GM19324 (cell line): ENCODE results near the gene SYNJ2.
A peak's percentile ranks its signal among the peaks of the same experiment; 100 is the strongest.

Experiments used
- ATAC-seq: cut with Tn5 transposase; IDR thresholded peaks from one replicate; pipeline ENCODE4 v1.9.1; 2021; ENCODE audit warnings: mild to moderate bottlenecking, moderate library complexity; ENCODE audit not compliant: unreplicated experiment, low FRiP score

Gene SYNJ2

DNA sequence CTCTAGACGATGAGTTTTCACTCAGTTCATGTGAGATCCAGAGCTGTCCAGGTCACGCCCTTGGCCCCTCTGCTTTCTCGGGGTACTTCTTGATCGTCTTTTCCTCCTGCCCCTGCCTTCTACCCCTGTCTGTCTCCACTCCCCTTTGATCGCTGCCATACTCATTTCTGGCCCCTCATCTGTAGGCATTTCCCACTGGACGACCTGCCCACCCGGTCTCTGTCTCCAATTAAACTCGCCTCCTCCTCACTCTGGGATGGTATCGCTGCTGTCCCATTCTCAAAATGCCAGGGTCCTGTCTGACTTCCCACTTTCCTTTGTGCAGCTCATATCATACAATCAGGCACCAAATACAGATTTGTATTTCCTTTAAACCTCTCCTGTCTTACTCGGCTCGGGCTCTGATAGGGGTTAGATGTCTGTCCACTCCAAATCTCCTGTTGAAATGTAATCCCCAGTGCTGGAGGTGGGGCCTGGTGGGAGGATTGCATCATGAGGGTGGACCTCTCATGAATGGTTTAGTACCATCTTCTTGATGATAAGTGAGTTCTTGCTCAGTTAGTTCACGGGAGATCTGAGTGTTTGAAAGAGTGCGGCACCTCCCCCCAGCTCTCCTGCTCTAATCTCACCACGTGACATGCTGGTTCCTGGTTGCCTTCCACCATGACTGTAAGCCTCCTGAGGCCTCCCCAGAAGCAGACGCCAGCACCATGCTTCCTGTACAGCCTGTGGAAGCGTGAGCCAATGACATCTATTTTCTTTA is 3.5 kb upstream of the SYNJ2 start:
- ATAC-seq = no peak

DNA sequence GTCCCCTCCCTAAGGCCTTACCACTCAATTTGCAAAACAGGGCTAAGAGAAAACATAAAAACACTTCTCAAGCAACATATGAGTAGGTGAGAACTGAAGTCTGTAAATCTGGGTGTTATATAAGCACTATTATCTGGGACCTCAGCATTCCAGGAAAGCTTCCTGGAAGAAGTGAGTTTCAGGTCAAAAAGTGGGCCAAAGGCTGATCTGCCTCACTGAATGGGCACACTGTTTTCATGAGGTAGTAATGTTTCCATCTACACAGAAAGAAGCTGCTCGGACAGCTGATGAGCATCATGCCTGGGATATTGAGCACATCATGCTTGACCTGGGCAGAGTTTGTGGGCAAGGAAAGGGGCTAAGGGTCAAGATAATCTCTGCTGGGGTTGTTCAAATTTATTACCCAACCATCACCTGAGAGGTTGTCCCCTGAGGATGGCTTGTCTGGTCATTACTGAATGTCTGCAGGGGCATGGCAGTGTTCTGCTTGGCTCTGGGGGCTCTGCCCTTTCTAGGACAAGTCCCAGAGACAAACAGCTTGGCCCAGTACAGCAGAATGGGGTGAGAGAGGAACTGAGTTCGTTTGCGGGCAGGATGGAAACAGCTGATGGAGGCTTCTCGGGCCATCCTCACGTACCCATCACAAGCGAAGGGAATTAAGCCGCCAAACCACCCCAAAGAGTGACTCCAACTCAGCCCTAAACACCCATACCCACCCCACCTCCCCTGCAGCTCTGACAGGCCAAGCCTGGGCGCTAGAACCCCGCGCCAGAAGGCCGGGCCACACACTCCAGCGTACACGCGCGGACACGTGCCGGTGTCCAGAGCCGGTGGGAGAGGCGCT is 1.2 kb upstream of the SYNJ2 start:
- ATAC-seq = no peak

DNA sequence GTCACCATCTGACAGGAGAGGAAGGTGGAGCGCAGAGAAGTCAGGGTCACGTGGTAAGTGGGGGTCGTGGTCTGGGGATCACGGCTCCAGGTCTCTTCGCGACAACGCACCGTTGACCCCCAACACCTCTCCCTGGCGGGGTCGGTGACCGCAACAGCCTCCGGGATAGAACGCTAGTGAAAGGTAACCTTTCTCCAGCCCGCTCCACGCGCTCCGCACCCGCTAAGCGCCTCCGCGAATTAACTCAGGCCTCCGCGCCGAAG is 600 bp upstream of the SYNJ2 start:
- peak; percentile 15 for ATAC-seq

DNA sequence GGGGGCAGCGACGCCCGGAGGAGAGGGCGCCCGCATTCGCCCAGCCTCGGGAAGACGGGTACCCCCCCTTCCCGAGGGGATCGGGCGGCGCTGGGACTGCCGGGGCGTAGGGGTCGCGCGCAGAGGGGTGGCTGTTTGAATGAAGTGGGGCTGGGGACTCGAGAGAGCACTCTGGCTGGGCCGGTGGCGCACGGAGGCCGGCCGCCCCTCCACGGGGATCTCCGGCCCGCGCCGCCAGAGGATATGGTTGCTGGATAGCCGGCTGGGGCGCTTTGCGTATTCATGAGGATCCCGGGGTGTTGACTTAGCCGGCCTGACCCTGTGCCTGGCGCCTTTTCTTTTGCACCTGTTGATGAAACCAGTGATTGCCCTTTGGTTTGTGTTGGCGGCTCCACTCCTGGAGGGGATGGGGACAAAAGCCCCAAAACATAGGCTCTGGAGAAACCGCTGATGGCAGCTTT is 469 bp downstream of the SYNJ2 start:
- peak; percentile 40 for ATAC-seq

DNA sequence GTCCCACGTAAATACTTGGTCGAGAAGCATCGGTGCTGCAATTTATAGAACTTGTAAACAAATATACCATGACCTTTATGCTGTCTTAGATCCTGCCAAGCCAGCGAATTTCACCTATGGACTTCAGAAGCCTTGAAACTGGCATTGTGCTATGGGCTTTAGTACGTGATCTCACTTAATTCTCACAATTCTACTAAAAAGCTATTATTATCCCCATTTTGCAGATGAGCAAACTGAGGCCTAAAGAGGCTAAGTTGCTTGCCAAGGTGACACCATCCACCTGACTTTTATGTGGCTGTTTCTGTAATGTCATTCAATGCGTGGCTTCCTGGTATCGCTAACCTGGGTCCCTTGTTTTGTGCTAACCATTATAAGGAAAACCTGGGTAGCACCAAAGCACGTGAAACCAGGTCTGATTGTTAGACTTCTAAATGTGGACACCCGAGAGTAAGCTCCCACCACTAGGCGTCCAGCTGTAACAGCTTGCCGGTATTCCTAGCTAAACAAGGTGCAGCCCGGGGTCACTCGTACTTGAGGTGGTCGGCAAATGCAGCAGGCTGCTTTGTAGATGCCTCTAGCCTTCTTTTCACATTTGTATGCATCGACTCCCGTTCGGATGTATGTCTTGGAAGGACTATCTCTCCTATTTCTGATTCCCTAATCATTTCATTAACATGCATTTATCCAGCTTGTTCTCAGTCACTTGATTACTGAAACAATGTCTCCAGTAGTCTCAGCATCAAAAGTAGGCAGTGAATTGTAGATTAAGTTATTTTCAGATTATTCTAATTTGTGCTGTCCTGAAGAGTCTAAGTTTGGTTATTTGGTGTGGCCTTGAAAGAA is 1.1 kb downstream of the SYNJ2 start:
- ATAC-seq = no peak

DNA sequence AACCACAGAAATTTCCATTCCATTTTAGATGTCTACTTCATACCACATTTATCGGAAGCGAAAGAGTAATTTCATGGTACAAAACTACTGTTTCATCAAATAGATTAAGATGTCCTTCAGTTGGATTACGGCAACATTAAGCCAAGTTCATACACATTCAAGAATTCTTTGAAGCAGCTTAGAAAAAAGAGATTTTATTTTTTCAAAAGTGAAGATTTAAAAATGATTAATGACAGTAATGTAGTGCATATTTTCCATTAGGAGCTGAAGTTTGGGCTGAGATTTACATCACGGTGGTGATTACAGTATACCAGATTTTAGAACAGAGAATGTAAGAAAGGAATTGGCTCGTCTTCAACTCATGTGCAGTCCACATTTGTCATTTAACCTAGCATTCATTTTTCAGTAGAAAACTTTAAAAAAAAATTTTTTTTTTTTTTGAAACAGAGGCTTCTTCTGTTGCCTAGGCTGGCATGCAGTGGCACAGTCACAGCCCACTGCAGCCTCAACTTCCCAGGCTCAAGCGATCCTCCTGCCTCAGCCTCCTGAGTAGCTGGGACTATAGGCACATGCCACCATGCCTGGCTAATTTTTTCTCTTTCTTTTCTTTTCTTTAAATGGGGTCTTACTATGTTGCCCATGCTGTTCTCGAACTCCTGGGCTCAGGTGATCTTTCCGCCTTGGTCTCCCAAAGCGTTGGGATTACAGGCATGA is 1.9 kb downstream of the SYNJ2 start:
- ATAC-seq = no peak

DNA sequence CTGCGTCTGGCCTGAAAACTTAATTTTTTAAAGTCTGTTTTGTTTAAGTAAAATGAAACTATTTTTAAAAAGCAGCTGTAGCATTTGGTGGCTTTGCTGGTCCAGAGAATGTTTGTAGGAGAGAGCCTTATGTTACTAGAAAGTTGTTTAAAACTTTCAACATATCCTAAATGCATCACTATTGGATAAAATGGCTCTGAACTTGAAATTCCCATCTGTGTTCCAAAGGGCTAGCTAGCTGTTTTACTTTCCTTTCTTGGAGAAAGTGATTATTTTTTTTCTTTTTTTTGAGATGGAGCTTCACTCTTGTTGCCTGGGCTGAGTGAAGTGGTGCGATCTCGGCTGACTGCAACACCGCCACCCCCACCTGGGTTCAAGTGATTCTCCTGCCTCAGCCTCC is 2.5 kb downstream of the SYNJ2 start:
- ATAC-seq = no peak

DNA sequence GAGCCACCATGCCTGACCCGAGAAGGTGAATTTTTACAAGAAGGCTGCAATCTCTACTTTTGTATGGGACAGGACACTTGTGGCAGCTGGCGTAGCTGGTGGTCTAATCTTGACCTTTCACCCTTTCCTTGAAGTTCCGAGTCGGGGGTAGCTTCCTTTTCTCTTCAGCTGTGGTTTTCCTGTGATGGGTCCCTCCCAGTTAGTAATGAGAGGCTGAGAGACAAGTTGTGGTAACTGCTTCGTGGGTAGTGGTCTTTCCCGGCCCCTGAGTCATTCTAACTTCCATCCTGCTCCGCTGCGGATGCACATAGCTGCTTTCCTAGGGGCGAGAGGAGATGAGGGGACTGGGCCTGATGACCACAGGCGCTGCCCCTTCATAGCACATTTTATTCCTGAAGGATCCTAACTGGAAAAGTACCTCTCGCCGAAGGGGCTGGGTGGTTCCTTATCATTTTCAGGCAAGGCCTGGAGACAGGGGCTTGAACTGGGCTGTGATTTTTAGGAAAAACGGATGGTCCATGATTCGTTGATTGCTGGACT is 3.1 kb downstream of the SYNJ2 start:
- no peak for ATAC-seq

DNA sequence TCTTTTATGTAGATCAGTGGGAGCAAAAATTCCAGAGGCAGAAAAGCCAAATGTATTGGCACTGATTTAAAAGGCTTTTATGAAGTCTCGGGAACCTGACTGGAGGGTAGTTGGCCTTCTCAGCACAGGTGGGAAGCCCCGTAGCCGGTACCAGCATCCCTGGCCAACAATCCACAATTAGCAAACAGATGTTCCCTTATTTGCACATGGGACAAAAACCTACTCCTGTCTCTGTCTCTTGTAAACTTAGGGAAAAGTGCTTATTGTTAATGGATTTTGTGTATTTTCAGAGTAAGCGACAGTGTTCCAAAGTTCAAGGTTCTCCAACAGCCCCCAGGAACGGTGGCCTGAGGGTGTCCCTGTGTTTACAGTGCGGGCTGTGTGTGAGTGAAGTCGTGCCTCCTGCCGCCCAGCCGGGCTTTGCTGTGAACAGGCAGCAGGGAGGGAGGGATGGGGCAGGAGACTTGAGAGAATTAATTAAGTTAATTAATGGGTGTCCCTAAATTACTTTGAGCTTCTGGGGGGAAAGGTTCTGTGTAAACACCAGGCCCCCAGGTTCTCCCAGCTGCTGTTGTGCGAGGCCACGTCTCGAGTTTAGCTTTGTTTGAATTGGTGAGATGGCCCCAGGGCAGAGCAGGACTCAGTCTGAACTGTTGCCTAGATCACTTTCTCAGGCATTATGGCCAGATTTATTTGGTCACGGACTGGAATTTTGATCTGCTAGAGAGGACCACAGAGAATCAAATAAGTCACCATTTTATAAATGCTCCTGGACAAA is 3.9 kb downstream of the SYNJ2 start:
- ATAC-seq = no peak

DNA sequence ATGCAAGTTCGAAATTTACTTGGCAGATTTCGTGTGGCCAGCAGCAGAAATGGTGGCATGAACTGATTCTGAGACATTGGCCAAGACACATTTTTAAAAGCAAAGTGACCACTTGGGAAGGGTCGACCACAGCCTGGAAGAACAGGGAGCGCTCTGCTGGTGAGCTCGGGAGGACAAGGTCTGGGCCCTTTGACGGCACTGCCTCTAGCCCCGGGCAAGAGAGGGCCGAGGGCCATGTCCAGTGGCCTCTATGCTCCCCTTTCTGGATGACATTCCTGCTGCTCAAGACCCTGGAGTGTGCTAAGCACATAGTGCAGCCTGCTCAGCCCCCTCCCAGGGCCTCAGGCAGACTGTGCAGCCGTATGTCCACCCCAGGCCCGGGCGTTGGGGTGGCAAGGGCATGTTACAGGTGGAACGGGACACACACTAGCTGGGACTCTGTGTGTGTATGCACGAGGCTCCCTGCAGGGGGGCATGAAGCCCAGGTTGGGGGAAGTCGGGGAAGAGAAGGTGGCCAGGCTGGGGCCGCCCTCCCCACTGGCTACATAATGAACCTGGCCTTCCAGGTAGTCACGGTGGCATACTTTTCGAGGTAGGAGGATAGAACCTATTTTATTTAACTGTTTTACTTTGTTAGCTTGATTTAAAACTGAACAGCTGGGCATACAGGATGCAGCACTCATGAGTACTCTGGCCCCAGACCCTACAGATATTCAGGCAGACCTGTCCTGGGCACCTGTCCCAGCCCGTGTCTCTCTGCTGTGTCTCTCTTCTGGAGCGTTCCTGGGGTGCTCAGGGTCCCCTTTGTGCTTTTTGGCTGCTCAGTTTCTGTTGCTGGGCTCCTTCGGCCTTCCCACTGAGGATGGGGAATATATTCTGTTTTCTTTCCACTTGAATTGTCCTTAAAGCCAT is 6.4 kb downstream of the SYNJ2 start:
- no peak for ATAC-seq

DNA sequence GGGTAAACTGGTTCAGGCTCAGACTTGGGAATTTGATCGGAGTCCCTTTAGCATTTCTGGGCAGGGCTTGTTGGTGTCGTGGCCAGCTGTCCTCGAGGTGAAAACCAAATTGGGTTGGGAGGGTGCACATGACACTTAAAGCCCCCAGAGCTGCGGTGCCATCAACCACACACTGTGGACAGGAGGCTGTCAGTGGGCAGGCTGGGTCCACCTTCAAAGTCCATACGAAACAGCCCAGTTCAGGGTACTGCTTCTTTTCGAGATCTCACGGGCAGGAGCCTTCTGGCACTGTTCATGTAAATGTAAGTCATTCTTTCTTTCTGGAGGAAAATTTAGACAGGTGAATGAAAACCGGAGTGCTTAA is 7.0 kb downstream of the SYNJ2 start:
- ATAC-seq = no peak

DNA sequence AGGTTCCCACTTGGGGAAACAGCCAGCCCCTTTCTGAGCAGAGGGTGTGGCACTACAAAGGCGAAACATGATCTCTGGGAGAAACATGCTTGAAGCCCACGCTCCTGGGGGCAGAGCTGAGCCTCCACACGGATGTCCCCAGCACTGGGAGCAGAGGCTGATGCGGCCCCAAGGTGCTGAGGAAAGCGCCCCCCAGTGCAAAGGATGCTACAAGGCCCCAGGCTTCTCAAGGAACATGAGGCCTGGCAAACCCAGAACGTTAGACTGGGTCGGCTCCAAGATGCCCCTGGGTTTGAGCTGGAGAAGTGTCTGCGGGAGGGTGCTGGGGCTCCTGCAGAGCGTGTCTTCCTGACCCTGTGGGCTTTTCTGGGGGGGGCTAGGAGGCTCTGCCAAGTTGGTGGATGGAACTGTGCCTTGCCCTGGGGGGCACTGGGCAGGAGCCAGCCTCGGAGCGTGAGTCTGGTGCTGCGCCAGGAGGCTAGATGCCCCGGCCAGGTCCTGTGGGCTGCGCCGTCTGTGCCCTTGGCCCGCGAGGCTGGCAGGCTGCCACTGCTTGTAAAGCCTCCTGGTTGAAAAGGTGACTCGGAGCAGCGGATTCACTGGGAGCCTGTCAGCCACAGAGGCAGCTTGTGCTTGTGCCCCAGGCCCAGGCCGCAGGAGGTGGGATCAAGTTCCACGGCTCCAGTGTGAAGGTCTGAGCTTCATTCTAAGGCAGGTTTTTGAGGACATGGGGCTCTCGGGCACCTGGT is 8.1 kb downstream of the SYNJ2 start:
- ATAC-seq = no peak

DNA sequence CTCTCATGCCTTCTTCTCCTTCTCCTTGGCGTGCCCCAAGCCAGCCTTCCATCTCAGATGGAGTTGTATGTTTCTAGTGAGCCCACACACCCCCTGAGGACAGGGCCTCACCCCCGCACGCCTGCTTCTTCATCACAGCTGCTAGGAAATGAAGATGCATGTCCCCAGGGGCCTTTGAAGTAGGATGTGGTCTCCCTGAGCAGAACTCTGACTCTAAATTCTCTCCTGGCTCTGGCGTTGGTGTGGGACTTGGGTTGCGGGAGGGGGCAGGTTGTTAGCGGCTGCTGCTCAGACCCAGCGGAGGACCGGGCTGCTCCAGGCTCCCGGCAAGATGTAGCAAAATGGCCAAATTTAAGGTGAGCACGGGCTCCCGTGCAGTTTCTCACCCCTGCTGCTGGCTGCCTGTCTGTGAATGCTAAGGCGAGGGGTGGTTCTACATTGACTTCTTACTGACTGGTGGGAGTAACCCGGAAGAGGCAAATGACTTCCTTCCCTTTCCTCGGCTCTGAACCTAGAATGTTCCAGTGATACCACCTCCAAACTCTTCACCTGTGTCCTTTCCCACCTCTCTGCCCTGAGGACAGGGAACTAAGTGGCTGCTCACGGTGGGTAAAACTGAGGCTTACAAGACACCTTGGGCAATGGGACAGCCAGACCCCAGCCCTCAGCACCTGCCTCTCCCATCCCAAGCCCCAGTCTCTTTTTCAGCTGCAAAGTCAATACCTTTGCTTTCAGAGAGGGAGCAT is 8.8 kb downstream of the SYNJ2 start:
- ATAC-seq = no peak

DNA sequence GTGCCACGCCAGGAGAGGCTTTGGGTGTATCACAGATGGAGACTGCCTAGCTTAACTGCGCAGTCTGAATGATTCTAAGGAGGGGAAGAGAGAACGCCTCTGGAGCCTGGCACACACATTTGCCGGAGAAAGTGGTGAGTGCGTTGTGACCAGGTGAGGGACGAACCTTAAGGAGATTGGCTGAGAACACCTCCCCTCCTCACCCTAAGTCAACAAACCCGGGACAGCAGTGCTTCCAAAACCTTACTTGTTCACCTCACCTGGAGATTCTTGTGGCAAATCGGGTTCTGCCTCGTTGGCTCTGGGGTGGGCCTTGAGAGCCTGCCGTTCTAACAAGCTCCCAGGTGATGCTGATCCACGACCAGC is 9.4 kb downstream of the SYNJ2 start:
- ATAC-seq = no peak

DNA sequence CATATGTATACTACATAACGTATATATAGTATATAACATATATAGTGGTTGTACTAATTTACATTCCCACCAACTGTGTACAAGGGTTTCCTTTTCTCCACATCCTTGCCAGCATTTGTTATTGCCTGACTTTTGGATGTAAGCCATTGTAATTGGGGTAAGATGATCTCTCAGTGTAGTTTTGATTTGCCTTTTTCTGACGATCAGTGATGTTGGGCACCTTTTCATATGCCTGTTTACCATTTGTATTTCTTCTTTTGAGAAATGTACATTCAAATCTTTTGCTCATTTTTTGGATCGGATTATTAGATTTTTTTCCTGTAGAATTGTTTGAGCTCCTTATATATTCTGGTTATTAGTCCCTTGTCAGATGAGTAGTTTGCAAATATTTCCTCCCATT is 11.4 kb downstream of the SYNJ2 start:
- ATAC-seq = no peak

DNA sequence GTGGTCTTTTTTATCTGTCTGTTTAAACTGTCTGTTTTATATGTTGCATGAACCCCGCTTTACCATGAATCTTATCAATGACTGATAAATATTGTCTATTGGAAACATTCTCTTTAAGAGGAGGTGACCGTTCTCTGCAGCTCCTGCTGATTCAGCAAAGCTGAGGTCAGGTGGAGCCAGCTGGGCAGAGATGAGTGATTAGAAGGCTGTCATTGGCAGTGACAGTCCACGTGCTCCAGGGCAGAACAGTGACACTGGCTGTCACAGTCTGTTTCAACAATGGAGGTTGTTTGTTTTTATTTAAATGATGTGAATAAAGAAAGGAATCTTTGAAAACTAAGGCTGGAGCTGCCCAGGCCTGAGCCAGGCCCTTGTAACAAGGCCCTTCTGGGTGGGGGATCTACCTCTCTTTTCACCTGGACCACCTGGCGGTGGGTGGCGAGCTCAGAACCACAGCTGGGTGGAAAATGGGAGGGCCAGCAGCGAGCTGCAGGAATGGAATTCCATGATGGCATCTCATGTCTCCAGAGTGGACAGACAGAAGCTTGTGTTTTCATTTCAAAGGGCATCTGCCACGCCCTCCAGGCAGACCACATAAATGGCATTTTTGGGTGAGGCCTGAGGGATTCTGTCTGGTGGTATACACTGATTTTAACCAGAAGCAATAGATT is 12.6 kb downstream of the SYNJ2 start:
- ATAC-seq = no peak

DNA sequence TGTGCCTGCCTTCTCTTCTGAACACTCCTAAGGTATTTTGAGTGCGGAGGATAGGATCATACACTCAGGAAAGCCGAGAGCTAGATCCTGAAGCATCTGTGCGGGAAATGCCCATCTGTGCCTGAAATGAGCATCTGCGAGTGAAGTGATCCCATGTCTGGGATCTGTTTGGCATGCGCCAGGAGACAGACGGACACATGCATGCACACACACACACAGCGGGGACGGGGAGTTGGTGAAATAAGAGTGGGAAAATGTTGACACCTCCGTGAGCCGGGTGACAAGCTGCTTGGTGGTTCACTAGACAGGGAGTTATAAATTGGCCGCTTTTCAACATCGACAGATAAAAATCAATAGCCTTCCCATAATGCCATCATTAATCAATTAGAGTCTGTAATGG is 13.8 kb downstream of the SYNJ2 start:
- ATAC-seq = no peak
